Measurements from ENCODE around the gene ANGPTL8. TPM values are rescaled to one million over a fixed set of nuclear protein-coding genes. Genes with fewer than 3 reads are reported as not detected.

The ANGPTL8 gene
- total RNA-seq, 3 donors from 2014 or later: not detected

DNA sequence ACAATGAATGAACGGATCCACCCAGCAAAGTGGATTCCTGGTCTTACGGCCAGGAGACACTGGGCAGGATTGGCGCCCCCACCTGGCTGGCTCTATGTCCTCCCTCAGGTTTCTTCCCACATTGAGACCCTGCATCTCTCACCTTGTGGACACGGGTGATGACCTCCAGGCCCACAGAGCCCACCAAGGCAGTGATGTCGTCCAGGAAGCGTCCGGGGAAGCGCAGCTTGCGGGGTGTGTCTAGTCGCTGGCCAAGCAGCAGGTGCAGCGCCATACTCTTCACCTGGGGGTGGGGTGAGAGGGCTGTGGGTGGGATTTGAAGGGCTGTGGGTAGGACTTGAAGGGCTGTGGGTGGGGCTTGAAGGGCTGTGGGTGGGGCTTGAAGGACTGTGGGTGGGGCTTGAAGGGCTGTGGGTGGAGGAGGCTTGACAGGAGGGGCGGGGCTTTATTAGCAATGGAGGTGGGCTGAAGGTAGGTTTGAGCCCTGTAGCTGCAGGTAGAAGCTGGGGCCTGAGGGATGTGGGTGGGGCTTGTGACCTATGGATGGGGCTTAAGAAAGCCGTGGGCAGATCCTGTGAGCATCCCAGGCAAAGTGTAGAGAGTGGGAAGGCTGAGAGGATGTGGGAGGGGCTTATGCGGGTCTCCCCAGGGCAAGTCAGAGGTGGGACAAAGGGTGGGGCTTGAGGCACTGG, 12.1 kb upstream of the ANGPTL8 start:
- ATAC-seq (peak; percentile 68), DNase-seq (no peak)
- intact Hi-C loops (cut with DNase I, micrococcal nuclease): no loop called here
- Histone ChIP-seq H3K4me3 (no peak overlapping the region), H3K36me3 (ENCODE audit: low read depth) (no peaks in the 10 kb centered on the region), H3K9me3 (no peaks in the 10 kb centered on the region), H3K4me1 (ENCODE audit: low read depth) (no peaks in the 10 kb centered on the region)
- TF ChIP-seq, protein P1, sequence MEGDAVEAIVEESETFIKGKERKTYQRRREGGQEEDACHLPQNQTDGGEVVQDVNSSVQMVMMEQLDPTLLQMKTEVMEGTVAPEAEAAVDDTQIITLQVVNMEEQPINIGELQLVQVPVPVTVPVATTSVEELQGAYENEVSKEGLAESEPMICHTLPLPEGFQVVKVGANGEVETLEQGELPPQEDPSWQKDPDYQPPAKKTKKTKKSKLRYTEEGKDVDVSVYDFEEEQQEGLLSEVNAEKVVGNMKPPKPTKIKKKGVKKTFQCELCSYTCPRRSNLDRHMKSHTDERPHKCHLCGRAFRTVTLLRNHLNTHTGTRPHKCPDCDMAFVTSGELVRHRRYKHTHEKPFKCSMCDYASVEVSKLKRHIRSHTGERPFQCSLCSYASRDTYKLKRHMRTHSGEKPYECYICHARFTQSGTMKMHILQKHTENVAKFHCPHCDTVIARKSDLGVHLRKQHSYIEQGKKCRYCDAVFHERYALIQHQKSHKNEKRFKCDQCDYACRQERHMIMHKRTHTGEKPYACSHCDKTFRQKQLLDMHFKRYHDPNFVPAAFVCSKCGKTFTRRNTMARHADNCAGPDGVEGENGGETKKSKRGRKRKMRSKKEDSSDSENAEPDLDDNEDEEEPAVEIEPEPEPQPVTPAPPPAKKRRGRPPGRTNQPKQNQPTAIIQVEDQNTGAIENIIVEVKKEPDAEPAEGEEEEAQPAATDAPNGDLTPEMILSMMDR (IDR thresholded peaks at IDR 0.05): no peak

DNA sequence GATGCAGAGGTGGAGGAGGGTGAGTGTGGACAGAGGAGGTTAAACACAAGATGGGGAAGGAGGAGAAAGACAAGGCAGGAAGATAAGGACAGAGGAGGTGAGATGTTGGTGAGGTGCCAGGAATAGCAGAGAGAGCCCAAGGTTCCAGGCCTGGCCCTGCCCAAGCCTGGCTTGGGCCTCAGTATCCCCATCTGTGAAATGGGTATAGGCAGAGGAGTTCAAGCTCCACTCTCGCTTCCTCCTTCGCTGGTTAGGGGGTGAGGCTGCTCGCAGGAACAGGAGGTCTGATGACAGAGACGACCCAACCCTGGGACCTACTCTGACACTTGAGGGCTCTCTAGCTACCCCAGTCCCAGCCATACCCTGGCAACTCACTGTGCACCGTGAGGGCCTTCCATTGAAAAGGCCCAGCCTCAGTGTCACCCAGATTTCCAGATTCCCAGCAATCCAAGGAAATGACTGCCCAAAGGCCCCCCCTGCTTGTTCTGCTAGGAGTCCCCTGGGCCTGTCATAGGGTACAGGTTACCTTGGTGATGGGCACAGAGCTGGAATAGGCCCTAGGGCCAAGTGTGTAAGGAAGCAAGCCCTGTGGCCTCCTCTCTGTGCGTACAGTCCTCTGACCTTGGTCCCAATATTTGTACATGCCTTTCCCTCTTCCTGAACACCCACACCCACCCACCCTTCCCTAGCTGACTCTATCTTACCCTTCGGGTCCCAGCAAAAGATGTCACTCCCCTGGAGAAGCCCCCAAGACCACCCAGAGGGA, 8.6 kb upstream of the ANGPTL8 start:
- TF ChIP-seq, protein P1 (IDR thresholded peaks at IDR 0.05): no peak

DNA sequence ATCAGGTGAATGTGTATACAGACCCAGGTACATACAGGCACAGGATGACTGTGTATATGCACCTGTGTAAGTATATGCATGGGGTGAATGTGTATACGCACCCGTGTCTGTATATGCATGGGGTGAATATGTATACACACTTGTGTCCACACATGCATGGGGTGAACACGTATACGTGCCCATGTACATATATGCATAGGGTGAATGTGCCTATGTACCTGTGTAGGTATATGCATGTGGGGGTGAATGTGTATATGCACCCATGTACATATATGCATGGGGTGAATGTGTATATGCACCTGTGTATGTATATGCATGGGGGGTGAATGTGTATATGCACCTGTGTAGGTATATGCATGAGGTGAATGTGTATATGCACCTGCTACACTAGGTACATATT, 6.9 kb upstream of the ANGPTL8 start:
- Histone ChIP-seq H3K4me3 (no peak overlapping the region), H3K36me3 (ENCODE audit: low read depth) (no peaks in the 10 kb centered on the region), H3K9me3 (no peaks in the 10 kb centered on the region), H3K4me1 (ENCODE audit: low read depth) (no peaks in the 10 kb centered on the region)
- DNase-seq: no peak
- TF ChIP-seq, protein P1 (IDR thresholded peaks at IDR 0.05): no peak
- no peak for ATAC-seq
- intact Hi-C loops (cut with DNase I, micrococcal nuclease): no loop called here

More for the DNA sequence above, 8.6 kb upstream of the ANGPTL8 start:
- Histone ChIP-seq H3K9me3 (no peaks in the 10 kb centered on the region), H3K4me3 (no peak overlapping the region), H3K4me1 (ENCODE audit: low read depth) (no peaks in the 10 kb centered on the region), H3K36me3 (ENCODE audit: low read depth) (no peaks in the 10 kb centered on the region)
- ATAC-seq (no peak), DNase-seq (no peak)
- intact Hi-C loops (cut with DNase I, micrococcal nuclease): no loop called here

DNA sequence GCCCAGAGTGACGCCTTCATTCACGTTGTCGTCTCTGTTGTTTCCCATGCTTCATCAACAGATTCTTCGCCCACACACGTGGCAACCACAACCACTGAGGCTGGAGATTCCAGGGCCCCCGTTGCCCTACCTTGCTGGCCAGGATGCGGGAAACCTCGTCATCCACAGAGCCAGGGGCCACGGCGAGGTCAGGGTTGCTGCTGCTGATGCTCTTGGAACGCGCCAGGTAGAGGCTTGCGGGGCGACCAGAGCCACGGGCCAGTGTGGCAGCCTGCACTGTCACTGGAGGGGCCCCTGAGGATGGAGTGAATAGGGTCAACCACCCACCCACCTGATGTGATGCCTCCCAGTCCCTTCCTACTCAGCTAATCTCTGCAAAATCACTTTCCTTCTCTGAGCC, 6.3 kb upstream of the ANGPTL8 start:
- Histone ChIP-seq H3K4me3 (no peak overlapping the region), H3K9me3 (no peaks in the 10 kb centered on the region), H3K36me3 (ENCODE audit: low read depth) (no peaks in the 10 kb centered on the region), H3K4me1 (ENCODE audit: low read depth) (no peaks in the 10 kb centered on the region)
- intact Hi-C loops (cut with DNase I, micrococcal nuclease): no loop called here
- no peak for ATAC-seq
- no peak for DNase-seq
- TF ChIP-seq, protein P1 (IDR thresholded peaks at IDR 0.05): no peak

DNA sequence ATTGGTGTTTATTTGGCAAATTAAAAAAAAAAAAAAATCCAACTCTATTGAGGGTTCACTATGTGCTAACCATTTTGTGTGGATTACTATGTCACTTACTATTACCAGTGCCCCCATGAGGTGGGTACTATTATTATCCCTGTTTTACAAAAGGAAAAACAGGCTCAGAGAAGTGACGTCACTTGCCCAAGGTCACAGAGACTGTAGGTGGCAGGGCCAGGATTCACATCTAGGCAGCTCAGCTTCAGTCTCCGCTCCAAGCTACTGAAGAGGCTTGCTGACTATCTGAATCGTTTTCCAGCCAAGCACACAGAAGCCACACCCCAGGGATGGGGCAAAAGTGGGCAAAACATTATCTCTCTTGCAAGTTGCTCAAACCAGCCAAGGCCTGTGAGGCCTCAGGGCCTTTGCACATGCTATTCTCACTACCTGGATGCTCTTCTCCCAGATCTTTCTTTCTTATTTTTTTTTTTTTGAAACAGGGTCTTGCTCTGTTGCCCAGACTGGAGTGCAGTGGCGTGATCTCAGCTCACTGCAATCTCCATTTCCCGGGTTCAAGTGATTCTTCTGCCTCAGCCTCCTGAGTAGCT, 4.8 kb upstream of the ANGPTL8 start:
- no peaks in the 10 kb centered on the region for H3K9me3 ChIP-seq
- no peak for ATAC-seq
- DNase-seq: no peak
- H3K4me1 ChIP-seq (ENCODE audit: low read depth): no peaks in the 10 kb centered on the region
- H3K36me3 ChIP-seq (ENCODE audit: low read depth): no peaks in the 10 kb centered on the region
- no peak overlapping the region for H3K4me3 ChIP-seq
- intact Hi-C loops (cut with DNase I, micrococcal nuclease): no loop called here
- TF ChIP-seq, protein P1 (IDR thresholded peaks at IDR 0.05): no peak

All from mucosa of descending colon (tissue), 3 donors.